ENCODE data around the gene ST6GALNAC6. TPM values are rescaled to one million over a fixed set of nuclear protein-coding genes. Genes with fewer than 3 reads are reported as not detected.

ST6GALNAC6 gene
- total RNA-seq, 1 experiment from 2014 or later, result 24.5 TPM

- 0 out of 2 replicates have a peak overlapping the region, but pooled peaks have one; percentile 70 for H3K9ac ChIP-seq (ENCODE audit: low read length)
- no peaks in the 10 kb centered on the region for H3K9me2 ChIP-seq (ENCODE audit: insufficient read depth)
- intact Hi-C loops (cut with micrococcal nuclease), result no loop called here
- RAD21 ChIA-PET (ENCODE audit: low non-redundant PET in 1 of 2, low total read pairs in 2 of 2, uncharacterized antibody in 2 of 2, unreplicated experiment in 2 of 2), result no interaction called here
- ATAC-seq (no peak), DNase-seq (ENCODE audit: low read depth, low spot score) (no peak)
- no peaks in the 10 kb centered on the region; the same call in 1 of the 2 replicates for H3K79me2 ChIP-seq (ENCODE audit: insufficient read depth, low read length)
- POLR2A ChIA-PET, result interaction anchor here (0.7 to 1.1 kb wide), 4 partner anchors 13 to 43 kb away, joined by 3 to 4 read pairs (median 3); partner anchors contain the start of gene ST6GALNAC4
- CTCF ChIA-PET, result no interaction called here
- peaks cover 12 to 42% of the 10 kb centered on the region in 2 experiments for H3K4me1 ChIP-seq (ENCODE audit: control insufficient read depth in 1 of 2, insufficient read depth in 2 of 2, low read length in 2 of 2)
- BruUV-seq (replicated peaks), result no TSS peak
- no peaks in the 10 kb centered on the region for H4K20me1 ChIP-seq (ENCODE audit: insufficient read depth)
- H3K9me3 ChIP-seq (ENCODE audit: control insufficient read depth in 1 of 2, insufficient read depth in 1 of 2, low read depth in 1 of 2, low read length in 2 of 2), result no peaks in the 10 kb centered on the region
- H2AFZ ChIP-seq (ENCODE audit: low read depth, low read length, poor library complexity, severe bottlenecking), result no peak overlapping the region
- no peak overlapping the region; the same call in 1 of the 2 replicates for H3K27ac ChIP-seq (ENCODE audit: low read depth, low read length)
- peak overlapping the region; percentile 89 for H3K4me2 ChIP-seq (ENCODE audit: low read length)
- TF ChIP-seq SRF (IDR thresholded peaks at IDR 0.05; ENCODE audit: low read depth), result no peak
- TF ChIP-seq MAX (IDR thresholded peaks at IDR 0.05), result no peak
- TF ChIP-seq ZFX (IDR thresholded peaks at IDR 0.05), result no peak
- no peak for TF ChIP-seq EZH2 (IDR thresholded peaks at IDR 0.05)
- no peak for TF ChIP-seq EGR1 (IDR thresholded peaks at IDR 0.05; ENCODE audit: low read depth)
- TF ChIP-seq SIN3A (IDR thresholded peaks at IDR 0.05; ENCODE audit: low read depth), result no peak
- TF ChIP-seq CEBPB (IDR thresholded peaks at IDR 0.05; ENCODE audit: low read depth), result no peak
- no peak for TF ChIP-seq REST (IDR thresholded peaks at IDR 0.05; ENCODE audit: low read depth)
- TF ChIP-seq ZNF274 (IDR thresholded peaks at IDR 0.05; ENCODE audit: low read depth, low read length), result no peak
- no peak for TF ChIP-seq SP1 (IDR thresholded peaks at IDR 0.05; ENCODE audit: low read depth)
- TF ChIP-seq RAD21 (IDR thresholded peaks at IDR 0.05; ENCODE audit: low read depth), result no peak
- no peak for TF ChIP-seq FOSL1 (IDR thresholded peaks at IDR 0.05; ENCODE audit: low read depth)
- TF ChIP-seq CTCF (IDR thresholded peaks at IDR 0.05 in 2 of 3, conservative IDR thresholded peaks at IDR 0.05 in 1 of 3; ENCODE audit: borderline replicate concordance in 1 of 3, insufficient read depth in 1 of 3, low read depth in 2 of 3, low read length in 2 of 3), result no peak
- TF ChIP-seq CBX3 (IDR thresholded peaks at IDR 0.05; ENCODE audit: low read depth), result no peak
- no peak for TF ChIP-seq TCF7L2 (IDR thresholded peaks at IDR 0.05; ENCODE audit: borderline replicate concordance, extremely low read depth, insufficient read depth, insufficient read length)
- no peak for TF ChIP-seq POLR2AphosphoS5 (IDR thresholded peaks at IDR 0.05; ENCODE audit: low read depth, low read length)
- TF ChIP-seq EZH2phosphoT487 (IDR thresholded peaks at IDR 0.05; ENCODE audit: borderline replicate concordance), result no peak
- TF ChIP-seq ATF3 (IDR thresholded peaks at IDR 0.05), result no peak
- TF ChIP-seq JUND (IDR thresholded peaks at IDR 0.05), result no peak
- peak overlapping the region in 1 of 2 experiments; percentile 68; a peak in 2 of 4 replicates for H3K4me3 ChIP-seq (replicated peaks in 1 of 2; ENCODE audit: low read depth in 1 of 2, low read length in 2 of 2)
- H3K27me3 ChIP-seq (ENCODE audit: insufficient read depth, low read length), result no peaks in the 10 kb centered on the region
- no peaks in the 10 kb centered on the region for H3K36me3 ChIP-seq (ENCODE audit: control insufficient read depth in 1 of 2, insufficient read depth in 2 of 2, low read length in 2 of 2)
Observed at GRCh38 chr9:127876026-127876763, 23.2 kb downstream of the ST6GALNAC6 start.
